ENCODE data around the gene RBBP5. TPM values are rescaled to one million over a fixed set of nuclear protein-coding genes. Genes with fewer than 3 reads are reported as not detected.

RBBP5 gene
- total RNA-seq, 1 experiment from 2014 or later = 17.3 TPM

DNA sequence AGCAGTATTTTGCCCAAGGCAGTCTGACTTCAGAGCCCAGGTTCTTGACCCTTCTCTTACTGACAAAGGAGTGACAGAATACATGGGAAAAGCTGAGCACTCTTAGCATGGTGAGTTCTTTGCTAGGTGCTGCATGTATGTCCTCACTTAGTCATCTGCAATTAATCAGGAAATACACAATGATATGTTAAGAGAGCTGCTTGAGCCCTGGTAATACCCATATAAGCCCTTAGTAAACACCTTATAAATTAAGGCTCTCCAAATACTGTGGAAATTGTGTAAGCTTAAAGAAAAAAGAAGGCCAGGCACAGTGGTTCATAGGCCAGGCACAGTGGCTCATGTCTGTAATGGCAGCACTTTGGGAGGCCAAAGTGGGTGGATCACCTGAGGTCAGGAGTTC is 23.5 kb downstream of the RBBP5 start:
- Histone ChIP-seq H3K79me1 (ENCODE audit: insufficient read depth, low read depth, low read length, poor library complexity, severe bottlenecking) (no peaks in the 10 kb centered on the region), H3K4ac (ENCODE audit: low read depth, low read length) (no peak overlapping the region), H2BK12ac (ENCODE audit: insufficient read length, low read depth, low read length) (no peak overlapping the region), H3K9ac (ENCODE audit: extremely low read depth, insufficient read length, low read length) (no peak overlapping the region), H3K9me3 (ENCODE audit: control insufficient read depth, low read depth, low read length) (no peaks in the 10 kb centered on the region), H3T11ph (ENCODE audit: low read length) (no peak overlapping the region), H3K56ac (ENCODE audit: insufficient read length, low read depth, low read length) (no peak overlapping the region), H4K5ac (ENCODE audit: insufficient read length, low read depth, low read length) (no peak overlapping the region), H4K20me1 (ENCODE audit: control insufficient read depth, insufficient read depth, insufficient read length) (no peaks in the 10 kb centered on the region), H2AFZ (ENCODE audit: low read length) (no peak overlapping the region), H3K23ac (ENCODE audit: insufficient read length, low read depth, low read length) (no peak overlapping the region), H2BK15ac (ENCODE audit: low read depth, low read length) (no peak overlapping the region), H3K4me2 (ENCODE audit: insufficient read depth, insufficient read length, low read length) (no peak overlapping the region), H3K18ac (ENCODE audit: insufficient read length, low read depth, low read length) (no peak overlapping the region), H2BK20ac (ENCODE audit: low read depth, low read length, poor library complexity, severe bottlenecking) (no peak overlapping the region), H2BK5ac (ENCODE audit: insufficient read length, low read length) (no peak overlapping the region), H3K27ac (ENCODE audit: insufficient read length, low read depth, low read length) (no peak overlapping the region), H3K23me2 (ENCODE audit: insufficient read length, low read depth, low read length, poor library complexity, severe bottlenecking) (no peaks in the 10 kb centered on the region), H3K79me2 (ENCODE audit: insufficient read depth, low read length) (no peaks in the 10 kb centered on the region), H3K14ac (ENCODE audit: insufficient read depth, low read length) (no peak overlapping the region), H4K8ac (replicated peaks; ENCODE audit: insufficient read length, low read depth, low read length) (no peak overlapping the region), H2BK120ac (ENCODE audit: low read depth, low read length, poor library complexity, severe bottlenecking) (no peak overlapping the region), H4K91ac (ENCODE audit: insufficient read length, low read depth, low read length) (no peak overlapping the region), H3K4me1 (ENCODE audit: insufficient read depth, low read length) (no peaks in the 10 kb centered on the region), H2AK5ac (ENCODE audit: insufficient read length, low read length) (no peak overlapping the region), H3K27me3 (ENCODE audit: insufficient read depth, low read length) (no peaks in the 10 kb centered on the region)
- Mint-ChIP-seq H3K27ac (no peak overlapping the region), H3K9me3 (no peaks in the 10 kb centered on the region), H3K36me3 (ENCODE audit: insufficient read depth in 1 of 3, low read depth in 3 of 3) (peaks cover 46 to 91% (median 88%) of the 10 kb centered on the region in 3 experiments), H3K4me3 (no peak overlapping the region), H3K4me1 (no peaks in the 10 kb centered on the region), H3K27me3 (ENCODE audit: low read depth) (no peaks in the 10 kb centered on the region)
- TF ChIP-seq, protein P1, sequence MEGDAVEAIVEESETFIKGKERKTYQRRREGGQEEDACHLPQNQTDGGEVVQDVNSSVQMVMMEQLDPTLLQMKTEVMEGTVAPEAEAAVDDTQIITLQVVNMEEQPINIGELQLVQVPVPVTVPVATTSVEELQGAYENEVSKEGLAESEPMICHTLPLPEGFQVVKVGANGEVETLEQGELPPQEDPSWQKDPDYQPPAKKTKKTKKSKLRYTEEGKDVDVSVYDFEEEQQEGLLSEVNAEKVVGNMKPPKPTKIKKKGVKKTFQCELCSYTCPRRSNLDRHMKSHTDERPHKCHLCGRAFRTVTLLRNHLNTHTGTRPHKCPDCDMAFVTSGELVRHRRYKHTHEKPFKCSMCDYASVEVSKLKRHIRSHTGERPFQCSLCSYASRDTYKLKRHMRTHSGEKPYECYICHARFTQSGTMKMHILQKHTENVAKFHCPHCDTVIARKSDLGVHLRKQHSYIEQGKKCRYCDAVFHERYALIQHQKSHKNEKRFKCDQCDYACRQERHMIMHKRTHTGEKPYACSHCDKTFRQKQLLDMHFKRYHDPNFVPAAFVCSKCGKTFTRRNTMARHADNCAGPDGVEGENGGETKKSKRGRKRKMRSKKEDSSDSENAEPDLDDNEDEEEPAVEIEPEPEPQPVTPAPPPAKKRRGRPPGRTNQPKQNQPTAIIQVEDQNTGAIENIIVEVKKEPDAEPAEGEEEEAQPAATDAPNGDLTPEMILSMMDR (conservative IDR thresholded peaks at IDR 0.05) = no peak
- no peak for DNase-seq
